Sigmoid colon (tissue), 7 donors: ENCODE data around the gene ECM1. TPM values are rescaled to one million over a fixed set of nuclear protein-coding genes. Genes with fewer than 3 reads are reported as not detected.

Experiments used
- DNase-seq: peaks from one replicate; pipeline ENCODE4 v3.0.0-alpha.2; 2019
- H3K27ac ChIP-seq, 4 donors: fragments of 200-600 bp; sonication (generic); one replicate each; pipeline ENCODE4 v1.5.1; 2016 to 2019; ENCODE audit warnings: mild to moderate bottlenecking in 1 of 4
- H3K27me3 ChIP-seq, 3 donors: fragments of 200-600 bp; sonication (generic); one replicate each; pipeline ENCODE4 v1.5.1; 2019; ENCODE audit warnings: mild to moderate bottlenecking in 1 of 3
- H3K36me3 ChIP-seq, 4 donors: fragments of 200-600 bp; sonication (generic); one replicate each; pipeline ENCODE4 v1.5.1; 2016 to 2019
- H3K4me1 ChIP-seq, 4 donors: fragments of 200-600 bp; sonication (generic); one replicate each; pipeline ENCODE4 v1.5.1; 2017 to 2019
- H3K4me3 ChIP-seq, 4 donors: fragments of 200-600 bp; sonication (generic); one replicate each; pipeline ENCODE4 v1.5.1; 2017 to 2019; ENCODE audit warnings: mild to moderate bottlenecking in 2 of 4, moderate library complexity in 1 of 4
- H3K9me3 ChIP-seq, 4 donors: fragments of 200-600 bp in 3 of 4; sonication (generic) in 3 of 4; one replicate each; pipeline versions ENCODE4 v1.5.1 to v1.6.1; 2013 to 2019
- EP300 ChIP-seq, 4 donors: sonication (generic); formaldehyde crosslinking; IDR thresholded peaks; one replicate each; pipeline ENCODE4 v1.6.1; 2017; ENCODE audit warnings: antibody characterized with exemption in 4 of 4
- POLR2A ChIP-seq, 2 donors: fragments of 450-650 bp; IDR thresholded peaks; one replicate each; pipeline ENCODE4 v1.6.1; 2016; ENCODE audit warnings: antibody characterized with exemption in 2 of 2, mild to moderate bottlenecking in 2 of 2, moderate library complexity in 2 of 2
- POLR2AphosphoS5 ChIP-seq, 4 donors: sonication (generic); formaldehyde crosslinking; IDR thresholded peaks; one replicate each; pipeline ENCODE4 v1.6.1; 2017; ENCODE audit warnings: antibody characterized with exemption in 4 of 4
- WGBS, 2 donors: extraction: QIAGEN DNeasy Blood & Tissue Kit; methylation state at CpG; one replicate each; pipeline ENCODE4 v1.1.7; 2013; 5-methylcytosine and 5-hydroxymethylcytosine counted together
- intact Hi-C: fragments of 100-400 bp; cut with DNase I; formaldehyde crosslinking; loops from one replicate; pipeline ENCODE4 v1.15.1; 2023
- polyA plus RNA-seq, 3 donors: library from polyadenylated mRNA; stranded (reverse); fragments of 200-250 nt; gene quantifications; one replicate each; pipeline ENCODE4 v1.2.3, GENCODE V29; 2013
- total RNA-seq, 4 donors: library from RNA; depleted of rRNA; stranded (reverse); fragments of >200 nt; gene quantifications; one replicate each; pipeline ENCODE4 v1.1.0, GENCODE V29; 2016
- TF ChIP-seq, protein P1 (sequence below), 4 experiments: fragments of 450-650 bp in 3 of 4; fragments of 200-600 bp in 1 of 4; IDR thresholded peaks; one replicate each; pipeline ENCODE4 v1.5.1; 2016 to 2019; ENCODE audit warnings: antibody characterized with exemption in 4 of 4, mild to moderate bottlenecking in 3 of 4, moderate library complexity in 2 of 4
- donor health status: healthy with polysubstance abuse.
- donor health status: Bipolar disorder and iron deficiency.
- donor health status: healthy.

Gene ECM1
- total and polyA plus RNA-seq, 7 donors: 2.1 to 23.8 (median 9.2) TPM

DNA sequence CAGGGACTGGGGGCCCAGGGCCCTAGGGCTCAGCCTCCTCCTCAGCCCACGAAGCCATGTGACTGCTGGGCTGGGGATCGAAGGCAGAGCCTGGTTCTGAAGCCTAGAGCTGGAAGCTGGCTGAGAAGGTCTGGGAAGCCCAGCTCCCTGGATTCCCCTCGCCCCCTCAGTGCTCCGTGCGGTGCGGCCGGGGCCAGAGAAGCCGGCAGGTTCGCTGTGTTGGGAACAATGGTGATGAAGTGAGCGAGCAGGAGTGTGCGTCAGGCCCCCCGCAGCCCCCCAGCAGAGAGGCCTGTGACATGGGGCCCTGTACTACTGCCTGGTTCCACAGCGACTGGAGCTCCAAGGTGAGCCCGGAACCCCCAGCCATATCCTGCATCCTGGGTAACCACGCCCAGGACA, 50.4 kb downstream of the ECM1 start:
- Histone ChIP-seq H3K27ac (peak overlapping the region; percentile 95 to 99 (median 98)), H3K4me1 (peaks cover 0 to 63% (median 47%) of the 10 kb centered on the region in 4 donors), H3K4me3 (peak overlapping the region in 2 of 4 donors; percentile 14 to 24), H3K36me3 (peaks cover 0 to 16% (median 5%) of the 10 kb centered on the region in 4 donors), H3K9me3 (no peaks in the 10 kb centered on the region), H3K27me3 (no peaks in the 10 kb centered on the region)
- TF ChIP-seq POLR2A (IDR thresholded peaks at IDR 0.05): no peak
- no peak for TF ChIP-seq POLR2AphosphoS5 (IDR thresholded peaks at IDR 0.05)
- TF ChIP-seq, protein P1, sequence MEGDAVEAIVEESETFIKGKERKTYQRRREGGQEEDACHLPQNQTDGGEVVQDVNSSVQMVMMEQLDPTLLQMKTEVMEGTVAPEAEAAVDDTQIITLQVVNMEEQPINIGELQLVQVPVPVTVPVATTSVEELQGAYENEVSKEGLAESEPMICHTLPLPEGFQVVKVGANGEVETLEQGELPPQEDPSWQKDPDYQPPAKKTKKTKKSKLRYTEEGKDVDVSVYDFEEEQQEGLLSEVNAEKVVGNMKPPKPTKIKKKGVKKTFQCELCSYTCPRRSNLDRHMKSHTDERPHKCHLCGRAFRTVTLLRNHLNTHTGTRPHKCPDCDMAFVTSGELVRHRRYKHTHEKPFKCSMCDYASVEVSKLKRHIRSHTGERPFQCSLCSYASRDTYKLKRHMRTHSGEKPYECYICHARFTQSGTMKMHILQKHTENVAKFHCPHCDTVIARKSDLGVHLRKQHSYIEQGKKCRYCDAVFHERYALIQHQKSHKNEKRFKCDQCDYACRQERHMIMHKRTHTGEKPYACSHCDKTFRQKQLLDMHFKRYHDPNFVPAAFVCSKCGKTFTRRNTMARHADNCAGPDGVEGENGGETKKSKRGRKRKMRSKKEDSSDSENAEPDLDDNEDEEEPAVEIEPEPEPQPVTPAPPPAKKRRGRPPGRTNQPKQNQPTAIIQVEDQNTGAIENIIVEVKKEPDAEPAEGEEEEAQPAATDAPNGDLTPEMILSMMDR (IDR thresholded peaks at IDR 0.05): no peak
- 87 to 90% methylated on average over 15 of the region's 15 CpGs for WGBS, 2 donors
- intact Hi-C loops: no loop called here
- no peak for DNase-seq

DNA sequence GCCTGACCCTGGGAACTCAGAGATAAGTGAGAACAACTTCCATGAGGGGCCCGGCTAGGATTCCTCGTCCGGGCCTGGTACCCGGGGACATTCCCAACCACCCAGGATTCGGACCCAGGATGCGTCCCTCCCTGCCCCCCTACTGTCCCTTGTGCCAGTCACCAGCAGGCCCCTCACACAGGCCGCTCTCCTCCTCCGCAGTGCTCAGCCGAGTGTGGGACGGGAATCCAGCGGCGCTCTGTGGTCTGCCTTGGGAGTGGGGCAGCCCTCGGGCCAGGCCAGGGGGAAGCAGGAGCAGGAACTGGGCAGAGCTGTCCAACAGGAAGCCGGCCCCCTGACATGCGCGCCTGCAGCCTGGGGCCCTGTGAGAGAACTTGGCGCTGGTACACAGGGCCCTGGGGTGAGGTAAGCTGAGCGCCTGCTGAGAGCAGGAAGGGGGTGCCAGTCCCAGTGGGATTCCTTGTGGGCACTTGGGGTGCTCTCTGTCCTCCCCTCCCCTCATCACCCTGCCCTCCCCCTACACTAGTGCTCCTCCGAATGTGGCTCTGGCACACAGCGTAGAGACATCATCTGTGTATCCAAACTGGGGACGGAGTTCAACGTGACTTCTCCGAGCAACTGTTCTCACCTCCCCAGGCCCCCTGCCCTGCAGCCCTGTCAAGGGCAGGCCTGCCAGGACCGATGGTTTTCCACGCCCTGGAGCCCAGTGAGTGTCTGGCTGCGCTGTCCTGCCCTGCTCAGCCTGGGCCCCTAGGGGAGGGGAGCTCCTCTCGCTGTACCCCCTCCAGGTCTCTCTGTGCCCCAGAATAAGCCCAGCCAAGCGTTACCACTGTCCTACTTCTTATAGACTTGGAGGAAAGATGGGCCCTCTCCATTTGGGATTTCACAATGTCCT, 51.1 kb downstream of the ECM1 start:
- H3K27me3 ChIP-seq: no peaks in the 10 kb centered on the region
- peak overlapping the region; percentile 95 to 99 (median 98) for H3K27ac ChIP-seq
- peak overlapping the region in 2 of 4 donors; percentile 14 to 24 for H3K4me3 ChIP-seq
- WGBS, 2 donors: 76 to 91% methylated on average over 28 of the region's 28 CpGs
- H3K36me3 ChIP-seq: peaks cover 0 to 16% (median 5%) of the 10 kb centered on the region in 4 donors
- H3K9me3 ChIP-seq: no peaks in the 10 kb centered on the region
- intact Hi-C loops: no loop called here
- TF ChIP-seq POLR2AphosphoS5 (IDR thresholded peaks at IDR 0.05) (no peak), POLR2A (IDR thresholded peaks at IDR 0.05) (no peak), EP300 (IDR thresholded peaks at IDR 0.05) (no peak)
- TF ChIP-seq, protein P1 (IDR thresholded peaks at IDR 0.05): no peak
- peak; percentile 68 for DNase-seq
- peaks cover 0 to 63% (median 51%) of the 10 kb centered on the region in 4 donors for H3K4me1 ChIP-seq

DNA sequence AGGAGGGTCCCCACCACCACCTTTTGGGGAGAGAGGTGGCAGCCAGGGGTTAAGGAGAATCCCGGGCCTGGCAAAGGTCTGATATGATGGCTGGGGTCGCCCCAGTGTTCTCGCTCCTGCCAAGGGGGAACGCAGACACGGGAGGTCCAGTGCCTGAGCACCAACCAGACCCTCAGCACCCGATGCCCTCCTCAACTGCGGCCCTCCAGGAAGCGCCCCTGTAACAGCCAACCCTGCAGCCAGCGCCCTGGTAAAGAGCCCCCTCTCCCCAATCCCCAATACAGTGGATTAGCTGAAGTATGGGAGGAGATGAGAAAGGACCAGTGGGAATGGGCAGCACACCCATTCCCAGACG, 51.7 kb downstream of the ECM1 start:
- Histone ChIP-seq H3K27me3 (no peaks in the 10 kb centered on the region), H3K4me1 (peaks cover 0 to 69% (median 57%) of the 10 kb centered on the region in 4 donors), H3K36me3 (peaks cover 0 to 16% (median 5%) of the 10 kb centered on the region in 4 donors), H3K4me3 (no peak overlapping the region), H3K9me3 (no peaks in the 10 kb centered on the region), H3K27ac (peak overlapping the region; percentile 95 to 99 (median 98))
- WGBS, 2 donors: 68 to 75% methylated on average over 10 of the region's 10 CpGs
- TF ChIP-seq POLR2A (IDR thresholded peaks at IDR 0.05): no peak
- no peak for TF ChIP-seq EP300 (IDR thresholded peaks at IDR 0.05)
- TF ChIP-seq, protein P1 (IDR thresholded peaks at IDR 0.05): no peak
- TF ChIP-seq POLR2AphosphoS5 (IDR thresholded peaks at IDR 0.05): no peak
- peak; percentile 78 for DNase-seq
- intact Hi-C loops: loop anchor here (2.0 to 10.0 kb wide), 5 partner anchors 135 to 415 kb away; partner anchors contain the start of genes ARNT, CERS2, GOLPH3L and SETDB1

DNA sequence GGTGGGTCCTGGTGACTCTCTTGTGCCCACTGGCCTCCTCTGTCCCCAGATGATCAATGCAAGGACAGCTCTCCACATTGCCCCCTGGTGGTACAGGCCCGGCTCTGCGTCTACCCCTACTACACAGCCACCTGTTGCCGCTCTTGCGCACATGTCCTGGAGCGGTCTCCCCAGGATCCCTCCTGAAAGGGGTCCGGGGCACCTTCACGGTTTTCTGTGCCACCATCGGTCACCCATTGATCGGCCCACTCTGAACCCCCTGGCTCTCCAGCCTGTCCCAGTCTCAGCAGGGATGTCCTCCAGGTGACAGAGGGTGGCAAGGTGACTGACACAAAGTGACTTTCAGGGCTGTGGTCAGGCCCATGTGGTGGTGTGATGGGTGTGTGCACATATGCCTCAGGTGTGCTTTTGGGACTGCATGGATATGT, 52.1 kb downstream of the ECM1 start:
- Histone ChIP-seq H3K9me3 (no peaks in the 10 kb centered on the region), H3K27me3 (no peaks in the 10 kb centered on the region), H3K27ac (peak overlapping the region; percentile 95 to 99 (median 98)), H3K36me3 (peaks cover 0 to 16% (median 5%) of the 10 kb centered on the region in 4 donors), H3K4me1 (peaks cover 0 to 73% (median 61%) of the 10 kb centered on the region in 4 donors), H3K4me3 (peak overlapping the region in 3 of 4 donors; percentile 54 to 59 (median 57))
- TF ChIP-seq POLR2AphosphoS5 (IDR thresholded peaks at IDR 0.05) (peak in 2 of 4 donors; percentile 26 to 36), POLR2A (IDR thresholded peaks at IDR 0.05) (no peak), EP300 (IDR thresholded peaks at IDR 0.05) (no peak)
- TF ChIP-seq, protein P1 (IDR thresholded peaks at IDR 0.05): peak; percentile 88 to 98 (median 94)
- intact Hi-C loops: loop anchor here (2.0 to 10.0 kb wide), 5 partner anchors 135 to 415 kb away; partner anchors contain the start of genes ARNT, CERS2, GOLPH3L and SETDB1
- peak; percentile 91 for DNase-seq
- WGBS, 2 donors: 8 to 20% methylated on average over 9 of the region's 9 CpGs
